NCI-H1048 (cell line): ENCODE results near the gene MEGF6.

Experiments
- DNase-seq: peaks from one replicate; lab custom pipeline; 2025; lab: John Stamatoyannopoulos, UW

The MEGF6 gene

DNA sequence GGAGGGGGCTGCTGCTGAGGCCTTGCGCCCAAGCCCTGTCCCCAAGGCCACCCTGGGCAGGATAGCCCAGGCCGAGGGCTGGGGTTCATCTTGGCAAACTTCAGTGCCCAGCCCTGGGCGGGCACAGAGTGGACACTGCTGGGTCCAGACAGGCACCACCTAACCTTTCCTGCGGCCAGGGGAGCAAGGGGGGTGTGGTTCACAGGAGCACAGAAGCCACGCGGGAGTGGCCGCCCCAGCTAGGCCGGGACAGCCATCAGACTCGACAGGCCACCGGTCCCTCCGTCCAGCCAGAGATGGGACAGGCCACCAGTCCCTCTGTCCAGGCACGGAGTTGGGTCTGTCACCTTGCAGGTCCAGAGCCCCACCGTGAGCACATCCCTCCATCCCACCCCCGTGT is 127.9 kb downstream of the MEGF6 start:
- DNase-seq, result no peak

DNA sequence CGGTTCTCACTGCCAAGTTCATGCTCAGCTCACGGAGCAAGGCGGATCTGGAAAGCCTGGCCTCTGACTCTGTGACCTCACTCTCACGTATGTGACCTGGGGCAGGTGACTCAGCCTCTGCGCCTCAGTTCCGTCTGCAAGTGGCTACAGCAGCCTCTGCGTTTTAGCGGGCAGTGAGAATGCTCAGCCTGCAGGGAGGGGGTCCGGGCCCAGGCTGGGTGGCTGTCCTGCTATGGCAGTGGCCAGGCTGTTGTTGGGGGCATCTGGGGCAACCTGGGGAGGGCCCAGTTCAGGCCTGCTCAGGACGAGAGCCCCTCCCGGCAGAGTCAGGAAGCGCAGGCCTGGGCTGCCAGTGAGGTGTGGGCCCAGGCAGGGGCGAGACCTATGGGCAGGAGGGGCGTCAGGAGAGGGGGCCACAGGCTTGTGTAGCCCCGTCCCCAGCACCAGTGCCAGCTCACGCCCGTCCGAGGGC is 128.9 kb downstream of the MEGF6 start:
- no peak for DNase-seq

DNA sequence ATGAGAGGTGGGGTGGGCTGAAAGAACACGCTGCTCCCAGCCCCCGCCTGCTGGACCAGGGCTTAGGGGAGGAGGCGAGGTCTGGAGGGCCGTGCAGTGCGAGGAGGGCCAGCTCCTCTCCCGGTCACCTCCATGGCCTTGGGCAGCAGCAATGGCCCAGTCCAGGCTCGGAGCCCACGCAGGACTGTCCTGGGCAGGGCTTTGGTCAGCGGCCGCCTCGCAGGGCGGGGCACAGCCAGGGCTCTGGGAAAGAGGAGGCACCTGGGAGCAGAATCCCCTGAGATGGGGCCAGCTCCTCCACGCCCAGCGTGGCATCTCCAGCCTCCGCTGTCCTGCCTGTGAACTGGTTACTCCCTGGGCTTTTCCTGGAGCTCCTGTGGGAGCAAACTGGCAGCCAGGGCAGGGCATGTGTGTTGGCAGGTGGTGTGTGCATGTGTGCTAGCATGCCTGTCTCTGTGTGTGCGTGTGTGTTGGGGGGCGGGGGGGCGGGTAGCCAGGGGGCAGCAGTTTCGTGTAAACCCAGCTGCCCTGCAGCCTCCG is 129.4 kb downstream of the MEGF6 start:
- DNase-seq, result no peak

DNA sequence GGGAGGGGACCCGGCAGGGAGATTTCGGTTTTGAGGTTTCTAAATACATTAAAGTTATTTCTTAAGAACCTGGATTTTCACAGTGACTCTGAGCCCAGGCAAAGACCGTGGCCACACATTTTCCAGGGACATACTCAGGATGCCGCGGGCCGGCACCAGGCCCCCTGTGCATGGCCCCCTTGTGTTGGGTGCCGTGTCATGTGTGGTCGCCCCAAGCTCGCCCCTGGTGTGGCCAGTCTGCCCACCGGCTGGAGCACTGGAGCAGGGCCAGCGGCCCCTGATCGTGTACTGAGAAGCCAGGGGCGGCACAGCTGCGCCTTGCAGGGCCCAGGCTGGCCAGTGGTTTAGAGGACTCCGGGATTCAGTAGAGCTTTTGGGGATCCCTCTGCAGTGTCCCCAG is 130.3 kb downstream of the MEGF6 start:
- no peak for DNase-seq

DNA sequence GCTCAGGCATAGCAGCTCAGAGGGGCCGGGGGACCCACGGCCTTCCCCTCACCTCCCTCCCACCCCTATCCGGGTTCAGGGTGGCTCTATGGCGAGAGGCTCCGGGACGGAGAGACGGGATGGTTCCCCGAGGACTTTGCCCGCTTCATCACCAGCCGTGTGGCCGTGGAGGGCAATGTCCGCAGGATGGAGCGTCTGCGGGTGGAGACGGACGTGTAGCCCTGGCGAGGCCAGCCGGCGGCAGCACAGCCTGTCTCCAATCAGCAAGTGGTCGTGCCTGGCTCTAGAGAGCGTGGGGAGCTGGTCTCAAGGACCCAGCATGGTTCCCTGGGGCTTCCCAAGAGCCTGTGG is 131.0 kb downstream of the MEGF6 start:
- no peak for DNase-seq

DNA sequence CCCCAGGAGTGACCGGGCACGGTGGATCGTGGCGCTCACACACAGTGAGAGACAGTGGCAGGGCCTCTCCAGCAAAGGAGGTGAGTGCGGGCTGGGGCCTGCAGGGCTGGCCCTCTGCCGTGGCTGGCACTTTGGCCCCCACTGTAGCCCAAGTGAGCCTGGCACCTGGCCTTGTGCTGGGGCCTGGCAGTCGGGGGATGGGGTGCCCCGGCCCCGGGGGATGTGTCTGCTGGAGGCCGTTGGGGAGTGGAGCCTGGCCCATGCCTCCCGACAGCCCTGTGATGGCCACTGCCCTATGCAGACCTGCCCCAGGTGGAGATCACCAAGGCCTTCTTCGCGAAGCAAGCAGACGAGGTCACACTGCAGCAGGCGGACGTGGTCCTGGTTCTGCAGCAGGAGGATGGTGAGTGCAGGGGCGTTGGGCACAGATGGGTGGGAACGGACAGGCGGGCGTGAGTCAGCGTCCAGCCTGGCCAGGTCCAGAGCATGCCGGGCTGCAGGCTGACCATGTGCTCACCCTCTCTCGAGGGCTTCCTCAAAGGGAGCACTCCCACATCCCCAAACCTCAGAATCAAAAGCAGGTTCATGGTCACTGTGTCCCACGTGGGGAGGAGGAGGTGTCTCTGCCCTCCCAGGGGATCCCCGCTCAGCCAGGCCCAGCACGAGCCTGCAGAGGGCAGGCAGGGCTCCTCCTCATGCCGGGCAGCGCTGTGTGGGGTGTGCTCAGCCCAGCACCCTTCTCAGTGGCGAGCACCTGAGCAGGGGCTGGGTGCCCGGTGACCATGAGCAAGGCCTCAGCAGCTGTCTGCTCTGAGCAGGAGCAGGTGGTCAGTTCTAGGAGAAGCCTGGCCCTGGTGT is 131.6 kb downstream of the MEGF6 start:
- DNase-seq, result no peak

DNA sequence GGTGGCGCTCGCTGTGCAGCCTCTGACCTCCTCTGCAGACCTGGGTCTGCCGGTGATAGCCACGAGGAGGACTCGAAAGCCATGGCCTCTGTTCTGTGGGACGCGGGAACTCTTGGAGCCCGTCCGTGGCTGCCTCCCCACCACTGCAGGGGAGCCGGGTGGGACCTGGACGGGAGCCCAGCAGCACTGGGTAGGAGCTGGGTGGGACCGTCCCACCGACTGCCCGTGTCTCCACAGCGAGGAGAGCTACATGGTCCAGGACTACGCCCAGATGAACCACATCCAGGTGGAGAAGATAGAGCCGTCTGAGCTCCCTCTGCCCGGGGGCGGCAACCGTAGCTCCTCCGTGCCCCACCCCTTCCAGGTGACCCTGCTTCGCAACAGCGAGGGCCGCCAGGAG is 133.1 kb downstream of the MEGF6 start:
- no peak for DNase-seq

DNA sequence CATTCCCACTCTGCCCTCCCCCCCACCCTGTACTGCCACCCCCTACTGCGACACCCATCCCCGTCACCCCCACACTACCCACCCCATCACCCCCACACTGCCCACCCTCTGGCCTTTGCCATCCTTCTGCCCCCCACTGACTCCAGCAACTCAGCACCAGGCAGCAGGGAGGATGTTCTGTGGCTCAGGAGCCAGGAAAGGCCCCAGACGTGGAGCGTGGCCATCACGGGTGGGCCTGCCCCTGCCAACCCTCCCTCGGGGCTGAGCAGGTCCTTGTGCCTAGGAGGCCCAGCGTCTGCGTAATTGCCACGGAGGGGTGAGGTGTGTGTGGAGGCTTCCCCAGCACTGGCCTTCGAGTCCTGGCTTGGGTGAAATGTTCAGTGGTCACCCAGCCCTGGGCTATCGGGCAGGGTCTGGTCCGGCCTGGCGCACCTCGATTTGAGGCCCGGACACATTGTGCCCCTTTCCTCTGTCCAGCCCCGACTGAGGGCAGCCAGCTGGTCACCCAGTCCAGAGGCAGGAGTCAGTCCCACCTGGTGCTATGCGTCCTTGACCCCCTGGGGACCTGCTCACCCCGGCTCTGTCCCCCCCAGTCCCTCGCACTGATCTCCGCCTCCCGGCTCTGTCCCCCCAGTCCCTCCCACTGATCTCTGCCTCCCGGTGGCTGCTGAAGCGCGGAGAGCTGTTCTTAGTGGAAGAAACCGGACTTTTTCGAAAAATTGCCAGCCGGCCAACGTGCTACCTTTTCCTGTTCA is 133.9 kb downstream of the MEGF6 start:
- no peak for DNase-seq

DNA sequence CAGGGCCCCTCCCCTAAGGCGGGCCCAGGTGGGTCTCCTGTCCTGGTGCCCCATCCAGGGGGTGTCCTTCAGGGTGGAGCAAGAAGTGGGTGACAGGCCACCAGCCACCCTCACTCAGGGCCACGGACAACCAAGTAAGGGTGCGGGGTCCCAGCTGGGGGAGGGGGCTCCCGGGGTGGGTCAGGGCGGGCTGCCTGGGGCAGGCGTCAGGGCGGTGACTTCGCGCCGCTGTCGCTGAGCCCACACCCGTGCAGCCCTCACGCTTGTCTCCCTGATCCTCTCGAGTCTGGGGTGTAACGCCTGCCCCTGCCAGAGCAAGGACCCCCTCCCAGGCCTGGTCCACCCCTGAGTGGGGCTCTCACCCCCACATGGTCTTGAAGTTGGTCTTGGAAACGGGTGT is 134.6 kb downstream of the MEGF6 start:
- DNase-seq, result no peak

DNA sequence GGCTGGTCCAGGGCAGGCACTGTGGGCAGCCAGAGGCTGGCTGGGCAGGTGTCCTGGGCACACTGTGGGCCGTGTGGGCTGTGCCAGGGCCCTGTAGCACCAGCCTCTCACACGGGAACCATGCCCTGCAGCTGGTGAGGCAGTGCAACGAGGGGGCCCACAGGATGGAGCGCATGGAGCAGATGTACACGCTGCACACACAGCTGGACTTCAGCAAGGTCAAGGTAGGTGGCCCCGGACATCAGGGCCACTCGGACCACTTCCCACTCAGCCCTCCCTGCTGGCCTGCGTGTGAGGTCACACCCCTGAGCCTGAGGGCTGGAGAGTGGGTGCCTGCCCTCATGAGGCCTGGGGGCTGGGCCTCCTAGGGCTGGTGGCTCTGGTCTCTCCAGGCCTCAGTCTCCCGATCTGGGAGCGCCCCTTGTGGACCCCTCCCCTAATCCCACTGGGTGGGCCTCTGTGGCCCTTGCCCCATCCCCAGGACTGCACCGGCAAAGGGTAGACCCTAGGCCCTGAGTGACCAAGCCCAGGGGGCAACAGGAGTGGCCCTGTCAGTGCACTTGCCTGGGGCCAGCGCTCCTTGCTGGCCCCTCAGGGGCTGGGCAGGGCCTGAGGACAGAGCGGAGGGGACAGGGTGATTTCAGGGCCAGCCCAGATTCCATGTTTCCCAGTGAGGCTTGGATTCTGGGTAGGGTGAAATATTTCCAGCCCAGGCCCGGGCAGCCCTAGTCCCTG is 135.3 kb downstream of the MEGF6 start:
- no peak for DNase-seq

DNA sequence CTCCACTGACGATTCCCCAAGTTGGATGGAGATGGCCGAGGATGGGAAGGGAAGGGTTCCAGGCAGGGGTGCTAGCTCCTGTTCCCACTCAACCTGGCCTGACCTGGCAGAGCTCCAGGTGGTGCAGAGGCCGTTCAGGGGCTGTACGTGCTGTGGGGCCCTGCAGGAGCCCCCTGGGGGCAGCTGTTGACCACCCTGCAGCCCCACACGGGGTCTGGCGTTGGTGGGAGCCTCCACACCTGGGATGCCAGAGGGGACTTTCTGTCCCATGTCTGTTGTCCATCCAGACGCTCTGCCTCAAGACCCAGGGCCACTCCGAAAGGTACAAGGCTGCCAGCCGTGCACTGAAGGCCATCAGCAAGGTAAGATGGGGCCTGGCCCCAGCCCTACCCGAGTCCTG is 136.9 kb downstream of the MEGF6 start:
- no peak for DNase-seq

DNA sequence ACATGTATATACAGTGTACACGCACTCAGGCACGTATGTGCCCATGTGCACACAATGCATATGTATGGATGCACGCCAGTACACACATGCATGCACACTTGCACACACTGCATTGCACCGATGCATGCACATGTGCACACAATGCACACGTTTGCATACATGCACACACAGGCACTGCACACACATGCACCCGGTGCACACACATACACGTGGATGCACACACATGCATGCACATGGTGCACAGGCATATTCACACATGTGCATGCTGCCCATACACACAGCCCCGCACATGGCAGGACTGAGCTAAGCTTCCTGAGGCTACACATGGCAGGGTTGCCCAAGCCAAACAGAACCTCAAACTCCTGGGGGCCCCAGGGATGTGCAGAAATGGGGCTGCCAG is 137.3 kb downstream of the MEGF6 start:
- no peak for DNase-seq

DNA sequence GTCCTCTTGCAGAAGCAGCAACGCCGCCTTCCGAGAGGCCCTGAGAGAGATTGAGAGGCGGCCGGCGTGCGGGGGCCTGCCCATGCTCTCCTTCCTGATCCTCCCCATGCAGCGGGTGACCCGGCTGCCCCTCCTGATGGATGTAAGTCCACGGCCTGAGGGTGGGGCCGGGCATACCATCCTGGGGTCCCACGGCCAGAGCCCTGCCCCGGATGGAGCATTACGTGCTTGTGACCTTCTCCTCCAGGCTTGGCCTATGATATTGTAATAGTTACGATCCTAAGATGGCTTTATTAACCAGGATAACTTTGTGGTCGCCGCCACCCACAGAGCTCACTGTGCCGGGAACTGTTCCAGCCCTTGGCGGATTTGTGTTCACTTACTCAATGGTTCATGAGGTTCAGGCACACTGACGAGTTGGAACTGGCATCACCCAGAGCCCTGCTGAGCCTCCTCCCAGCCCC is 137.9 kb downstream of the MEGF6 start:
- DNase-seq, result no peak

DNA sequence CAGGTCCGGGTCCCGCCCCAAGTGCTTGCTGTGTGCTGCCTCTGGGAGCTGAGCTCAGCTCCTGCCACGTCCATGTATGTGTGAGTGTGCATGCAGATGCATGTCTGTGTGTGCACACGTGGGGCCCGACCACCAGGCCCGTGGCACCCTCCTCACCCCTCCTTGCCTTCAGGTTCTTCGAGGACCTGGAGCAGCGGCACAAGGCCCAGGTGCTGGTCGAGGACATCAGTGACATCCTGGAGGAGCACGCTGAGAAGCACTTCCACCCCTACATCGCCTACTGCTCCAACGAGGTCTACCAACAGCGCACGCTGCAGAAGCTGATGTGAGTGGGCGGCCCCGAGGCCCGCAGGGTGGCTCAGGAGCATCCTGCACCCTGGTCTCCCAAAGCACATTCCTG is 138.4 kb downstream of the MEGF6 start:
- no peak for DNase-seq

DNA sequence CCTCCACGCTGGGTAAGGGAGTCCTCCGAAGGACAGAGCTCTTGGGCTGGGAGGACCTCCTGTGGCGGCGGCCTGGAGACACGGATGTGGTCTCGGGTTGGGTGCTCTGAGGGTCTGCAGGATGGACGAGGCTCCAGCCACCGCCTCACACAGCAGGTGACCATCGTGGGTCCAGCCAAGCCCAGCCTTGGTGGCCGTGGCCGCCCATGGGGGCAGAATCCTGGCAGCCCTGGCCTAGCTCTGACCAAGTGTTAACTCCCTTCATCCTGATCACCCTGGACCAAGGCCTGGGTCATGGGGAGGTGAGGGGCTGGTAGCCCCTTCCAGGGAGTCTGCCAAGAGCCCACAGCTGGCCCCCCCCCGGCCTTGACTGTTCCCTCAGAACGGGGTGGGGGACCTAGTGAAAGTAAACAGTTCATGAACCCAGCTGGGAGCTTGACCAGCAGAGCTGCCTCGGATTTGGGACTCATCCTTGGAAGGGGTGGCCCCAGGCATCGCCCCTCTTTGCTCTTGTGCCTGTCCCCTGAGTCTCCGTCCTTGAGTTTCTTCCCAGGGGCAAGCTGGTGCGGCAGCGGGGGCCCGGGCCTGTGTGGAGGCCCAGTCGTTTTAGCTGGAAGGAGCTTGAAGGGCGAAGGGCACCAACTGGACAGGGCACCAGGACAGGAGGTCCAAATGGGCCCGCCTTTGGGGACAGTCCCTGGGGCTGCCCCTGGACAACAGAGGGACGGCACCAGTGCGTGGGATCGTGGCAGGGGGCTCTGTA is 139.0 kb downstream of the MEGF6 start:
- DNase-seq, result no peak

DNA sequence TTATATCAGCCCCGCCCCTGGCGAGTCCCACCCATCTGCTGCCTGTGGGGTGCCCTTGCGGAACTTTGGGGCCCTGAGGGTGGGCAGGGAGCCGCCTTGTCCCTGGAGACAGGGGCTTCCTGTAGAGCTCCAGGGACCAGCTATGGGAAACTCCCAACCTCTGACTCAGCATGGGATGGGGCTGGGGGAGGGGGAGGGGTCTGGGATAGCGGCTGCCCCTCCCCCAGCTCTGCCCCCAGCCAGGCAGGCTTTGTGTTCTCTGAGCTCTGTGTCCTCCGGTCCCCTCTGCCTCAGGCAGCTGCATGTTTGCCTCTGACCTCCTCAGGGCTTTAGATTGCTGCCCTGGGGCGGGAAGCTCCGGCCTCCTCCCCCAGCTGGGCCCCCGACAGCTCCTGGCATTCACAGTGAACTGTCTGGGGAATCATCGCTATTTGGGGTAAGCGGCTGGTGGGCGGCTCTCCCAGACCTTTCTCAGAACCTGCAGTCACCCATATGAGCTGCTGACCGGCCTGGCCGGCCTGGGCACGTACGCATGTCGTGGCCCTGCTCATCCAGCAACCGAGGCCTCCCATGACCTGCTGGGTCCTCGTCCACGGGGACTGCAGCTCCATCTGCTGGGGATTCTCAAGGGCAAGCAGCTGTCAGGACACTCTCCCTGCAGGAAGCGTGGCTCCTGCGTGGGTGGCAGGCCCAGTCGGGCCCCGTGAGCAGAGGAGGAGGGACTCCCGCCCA is 139.8 kb downstream of the MEGF6 start:
- no peak for DNase-seq

DNA sequence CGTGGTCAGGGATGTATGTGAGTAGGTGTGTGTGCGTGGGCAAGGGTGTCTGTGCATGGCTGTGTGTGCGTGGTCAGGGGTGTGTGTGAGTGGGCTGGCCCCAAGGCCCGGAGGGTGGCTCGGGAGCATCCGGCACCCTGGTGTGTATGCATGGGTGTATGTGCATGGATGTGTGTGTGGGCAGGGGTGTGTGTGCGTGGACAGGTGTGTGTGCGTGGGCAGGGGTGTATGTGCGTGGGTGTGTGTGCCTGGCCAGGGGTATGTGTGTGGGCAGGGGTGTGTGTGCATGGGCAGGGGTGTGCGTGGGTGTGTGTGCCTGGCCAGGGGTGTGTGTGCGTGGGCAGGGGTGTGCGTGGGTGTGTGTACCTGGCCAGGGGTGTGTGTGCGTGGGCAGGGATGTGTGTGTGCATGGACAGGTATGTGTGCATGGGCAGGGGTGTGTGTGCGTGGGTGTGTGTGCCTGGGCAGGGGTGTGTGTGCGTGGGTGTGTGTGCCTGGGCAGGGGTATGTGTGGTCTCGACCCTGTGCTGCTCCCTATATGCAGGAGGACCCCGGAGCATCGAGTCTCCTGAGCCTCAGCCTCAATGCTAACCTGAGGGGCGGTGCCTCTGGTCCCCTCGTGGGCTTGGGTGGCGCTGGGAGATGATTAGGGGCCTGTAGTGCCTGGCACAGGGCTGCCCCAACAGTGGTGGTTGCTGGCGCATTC is 140.5 kb downstream of the MEGF6 start:
- no peak for DNase-seq

DNA sequence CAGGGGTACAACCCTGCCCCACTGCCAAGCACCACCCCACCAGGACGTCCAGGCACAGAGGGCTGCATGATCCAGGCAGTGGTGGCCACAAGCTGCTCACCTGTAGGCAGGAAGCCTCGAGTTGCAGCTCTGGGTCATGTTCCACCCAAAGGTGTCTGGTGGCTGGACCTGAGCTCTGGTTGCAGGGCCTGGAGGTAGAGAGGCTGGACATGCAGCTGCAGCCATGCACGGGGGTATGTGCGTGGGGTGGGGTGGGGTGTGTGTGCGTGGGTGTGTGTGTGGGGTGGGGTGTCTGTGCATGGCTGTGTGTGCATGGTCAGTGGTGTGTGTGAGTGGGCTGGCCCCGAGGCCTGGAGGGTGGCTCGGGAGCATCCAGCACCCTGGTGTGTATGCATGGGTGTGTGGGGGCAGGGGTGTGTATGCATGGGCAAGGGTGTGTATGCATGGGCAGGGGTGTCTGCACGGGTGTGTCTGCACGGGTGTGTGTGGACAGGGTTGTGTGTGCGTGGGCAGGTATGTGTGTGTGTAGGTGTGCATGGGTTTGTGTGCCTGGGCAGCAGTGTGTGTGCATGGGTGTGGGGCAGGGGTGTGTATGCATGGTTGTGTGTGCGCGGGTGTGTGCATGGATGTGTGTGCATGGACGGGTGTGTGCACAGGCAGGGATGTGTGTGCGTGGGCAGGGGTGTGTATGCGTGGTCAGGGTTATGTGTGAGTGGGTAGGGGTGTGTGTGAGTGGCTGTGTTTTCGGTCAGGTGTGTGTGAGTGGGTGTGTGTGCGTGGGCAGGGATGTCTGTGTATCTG is 141.3 kb downstream of the MEGF6 start:
- DNase-seq, result no peak

DNA sequence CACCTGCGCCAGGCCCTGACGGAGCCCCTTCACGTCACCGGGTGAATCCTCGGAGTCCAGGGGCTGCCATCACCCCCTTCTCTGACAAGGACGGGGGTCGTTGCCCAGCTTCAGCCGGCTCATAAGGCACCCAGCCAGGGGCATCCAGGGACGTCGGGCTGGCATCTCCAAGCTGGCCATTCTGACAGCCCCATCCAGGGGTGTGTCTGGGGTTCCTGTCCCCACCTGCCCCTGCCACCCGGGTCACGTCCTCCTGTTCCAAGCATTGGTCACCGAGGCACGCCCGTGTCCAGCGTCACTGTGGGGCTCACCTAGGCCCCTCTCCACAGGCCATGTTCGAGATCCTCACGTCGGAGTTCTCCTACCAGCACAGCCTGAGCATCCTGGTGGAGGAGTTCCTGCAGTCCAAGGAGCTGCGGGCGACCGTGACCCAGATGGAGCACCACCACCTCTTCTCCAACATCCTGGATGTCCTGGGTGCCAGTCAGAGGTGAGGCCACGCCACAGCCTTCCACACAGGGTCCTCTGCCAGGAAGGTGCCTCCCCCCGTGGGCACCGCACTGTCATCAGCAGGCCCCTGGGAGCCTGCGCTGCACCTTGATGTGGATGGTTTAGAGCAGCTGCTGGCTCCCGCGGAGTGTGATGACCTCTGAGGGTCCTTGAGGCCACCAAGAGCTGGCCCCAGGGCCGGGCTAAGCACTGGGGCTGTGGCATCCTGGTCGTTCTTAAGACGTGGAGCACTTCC is 142.0 kb downstream of the MEGF6 start:
- DNase-seq, result no peak
